H9 (cell line): Measurements from ENCODE around the gene MX2. TPM values are rescaled to one million over a fixed set of nuclear protein-coding genes. Genes with fewer than 3 reads are reported as not detected.

Experiments used
- DNase-seq: peaks from one replicate; pipeline ENCODE4 v3.0.0-alpha.2; 2017
- H2AFZ ChIP-seq: one replicate; pipeline ENCODE4 v1.6.1; 2013; ENCODE audit warnings: mild to moderate bottlenecking, low read length, control low read depth, moderate library complexity
- H2AK5ac ChIP-seq: 2 replicates; pipeline ENCODE4 v1.6.1; 2013; ENCODE audit warnings: low read length, control low read depth, mixed read lengths; ENCODE audit not compliant: insufficient read length
- H2BK120ac ChIP-seq: one replicate; pipeline ENCODE4 v1.6.1; 2013; ENCODE audit warnings: low read depth, mild to moderate bottlenecking, low read length, control low read depth, inconsistent platforms; ENCODE audit not compliant: poor library complexity, severe bottlenecking
- H2BK12ac ChIP-seq: 2 replicates; pipeline ENCODE4 v1.6.1; 2013; ENCODE audit warnings: low read length, control low read depth, mixed read lengths, low read depth; ENCODE audit not compliant: insufficient read length
- H2BK15ac ChIP-seq: 2 replicates; pipeline ENCODE4 v1.6.1; 2013; ENCODE audit warnings: low read depth, low read length, control low read depth
- H2BK20ac ChIP-seq: one replicate; pipeline ENCODE4 v1.6.1; 2013; ENCODE audit warnings: low read depth, mild to moderate bottlenecking, low read length, control low read depth, inconsistent platforms; ENCODE audit not compliant: poor library complexity, severe bottlenecking
- H2BK5ac ChIP-seq: 2 replicates; pipeline ENCODE4 v1.6.1; 2013; ENCODE audit warnings: low read length, control low read depth, mixed read lengths; ENCODE audit not compliant: insufficient read length
- H3K14ac ChIP-seq: 2 replicates; pipeline ENCODE4 v1.6.1; 2013; ENCODE audit warnings: low read length, control low read depth; ENCODE audit not compliant: insufficient read depth
- H3K18ac ChIP-seq: 2 replicates; pipeline ENCODE4 v1.6.1; 2013; ENCODE audit warnings: low read depth, mild to moderate bottlenecking, mixed read lengths, low read length, control low read depth; ENCODE audit not compliant: insufficient read length
- H3K23ac ChIP-seq: 2 replicates; pipeline ENCODE4 v1.6.1; 2013; ENCODE audit warnings: low read length, control low read depth, mixed read lengths, low read depth; ENCODE audit not compliant: insufficient read length
- H3K23me2 ChIP-seq: 2 replicates; pipeline ENCODE4 v1.6.1; 2013; ENCODE audit warnings: low read depth, mild to moderate bottlenecking, mixed read lengths, low read length, control low read depth; ENCODE audit not compliant: insufficient read length, poor library complexity, severe bottlenecking
- H3K27ac ChIP-seq: 2 replicates; pipeline ENCODE4 v1.5.1; 2013; ENCODE audit warnings: low read length, control low read depth, mixed read lengths, low read depth; ENCODE audit not compliant: insufficient read length
- H3K27me3 ChIP-seq: 2 replicates; pipeline ENCODE4 v1.6.1; 2013; ENCODE audit warnings: low read length, control low read depth, inconsistent platforms; ENCODE audit not compliant: insufficient read depth
- H3K4ac ChIP-seq: 2 replicates; pipeline ENCODE4 v1.6.1; 2013; ENCODE audit warnings: low read depth, mild to moderate bottlenecking, control low read depth, inconsistent platforms, low read length, moderate library complexity
- H3K4me1 ChIP-seq: 2 replicates; pipeline ENCODE4 v1.6.1; 2013; ENCODE audit warnings: low read length, control low read depth, inconsistent platforms; ENCODE audit not compliant: insufficient read depth
- H3K4me2 ChIP-seq: 2 replicates; pipeline ENCODE4 v1.6.1; 2013; ENCODE audit warnings: low read length, control low read depth, mixed read lengths; ENCODE audit not compliant: insufficient read length, insufficient read depth
- H3K56ac ChIP-seq: 2 replicates; pipeline ENCODE4 v1.6.1; 2013; ENCODE audit warnings: low read depth, mild to moderate bottlenecking, mixed read lengths, low read length, control low read depth; ENCODE audit not compliant: insufficient read length
- H3K79me1 ChIP-seq: 2 replicates; pipeline ENCODE4 v1.6.1; 2013; ENCODE audit warnings: low read depth, mild to moderate bottlenecking, moderate library complexity, low read length, control low read depth, inconsistent platforms; ENCODE audit not compliant: insufficient read depth, poor library complexity, severe bottlenecking
- H3K79me2 ChIP-seq: 2 replicates; pipeline ENCODE4 v1.6.1; 2013; ENCODE audit warnings: low read length, control low read depth, inconsistent platforms; ENCODE audit not compliant: insufficient read depth
- H3K9ac ChIP-seq: 2 replicates; pipeline ENCODE4 v1.6.1; 2013; ENCODE audit warnings: low read length, control low read depth, mixed read lengths; ENCODE audit not compliant: insufficient read length; ENCODE audit errors: extremely low read depth
- H3K9me3 ChIP-seq: one replicate; pipeline ENCODE4 v1.6.1; 2013; ENCODE audit warnings: low read depth, low read length, inconsistent platforms; ENCODE audit not compliant: control insufficient read depth
- H3T11ph ChIP-seq: one replicate; pipeline ENCODE4 v1.6.1; 2013; ENCODE audit warnings: mild to moderate bottlenecking, low read length, control low read depth, inconsistent platforms
- H4K20me1 ChIP-seq: one replicate; pipeline ENCODE4 v1.6.1; 2013; ENCODE audit not compliant: control insufficient read depth, insufficient read length, insufficient read depth
- H4K5ac ChIP-seq: 2 replicates; pipeline ENCODE4 v1.6.1; 2013; ENCODE audit warnings: low read depth, mild to moderate bottlenecking, mixed read lengths, low read length, control low read depth; ENCODE audit not compliant: insufficient read length
- H4K8ac ChIP-seq: replicated peaks from 2 replicates; pipeline ENCODE4 v1.6.1; 2013; ENCODE audit warnings: low read length, control low read depth, mixed read lengths, low read depth; ENCODE audit not compliant: insufficient read length
- H4K91ac ChIP-seq: 2 replicates; pipeline ENCODE4 v1.6.1; 2013; ENCODE audit warnings: low read depth, mild to moderate bottlenecking, moderate library complexity, mixed read lengths, low read length, control low read depth; ENCODE audit not compliant: insufficient read length
- H3K27ac Mint-ChIP-seq, 3 experiments: 2 replicates in 2 of 3; 3 replicates in 1 of 3; pipeline ENCODE4 v1.8.0; 2020 to 2021; ENCODE audit warnings: mixed read lengths in 3 of 3, mild to moderate bottlenecking in 1 of 3, moderate library complexity in 1 of 3
- H3K27me3 Mint-ChIP-seq: 2 replicates; pipeline ENCODE4 v1.8.0; 2021; ENCODE audit warnings: low read depth, mild to moderate bottlenecking, moderate library complexity, mixed read lengths
- H3K36me3 Mint-ChIP-seq, 3 experiments: 2 replicates in 2 of 3; 3 replicates in 1 of 3; pipeline ENCODE4 v1.8.0; 2020 to 2021; ENCODE audit warnings: low read depth in 3 of 3, mixed read lengths in 3 of 3; ENCODE audit not compliant: insufficient read depth in 1 of 3
- H3K4me1 Mint-ChIP-seq, 2 experiments: 2 replicates each; pipeline ENCODE4 v1.8.0; 2020; ENCODE audit warnings: mixed read lengths in 2 of 2
- H3K4me3 Mint-ChIP-seq, 2 experiments: 2 replicates in 1 of 2; 3 replicates in 1 of 2; pipeline ENCODE4 v1.8.0; 2020 to 2021; ENCODE audit warnings: mild to moderate bottlenecking in 2 of 2, mixed read lengths in 2 of 2, moderate library complexity in 1 of 2
- H3K9me3 Mint-ChIP-seq, 2 experiments: 2 replicates in 1 of 2; 3 replicates in 1 of 2; pipeline ENCODE4 v1.8.0; 2020; ENCODE audit warnings: mild to moderate bottlenecking in 2 of 2, mixed read lengths in 2 of 2, moderate library complexity in 1 of 2
- CTCF ChIP-seq: fragments of 200-600 bp; sonication (generic); conservative IDR thresholded peaks from 3 replicates; pipeline ENCODE4 v1.8.0; 2021; ENCODE audit warnings: antibody characterized with exemption, mild to moderate bottlenecking
- WGBS: extraction: QIAGEN DNeasy Blood & Tissue Kit; methylation state at CpG from one replicate; pipeline ENCODE4 v1.1.7; 2013; ENCODE audit warnings: missing lambda C conversion rate, low lambda C conversion rate, mixed read lengths; ENCODE audit not compliant: insufficient read length; ENCODE audit errors: extremely low coverage; 5-methylcytosine and 5-hydroxymethylcytosine counted together
- total RNA-seq: library from RNA; stranded (reverse); gene quantifications from 2 replicates; pipeline ENCODE4 v1.2.1, GENCODE V29; 2021

MX2 gene
- total RNA-seq, 1 experiment from 2014 or later = 1.8 TPM

GRCh38 chr21:41319273-41319672, 42.6 kb upstream of the MX2 start:
- no peak overlapping the region for H2AK5ac ChIP-seq
- H3K9ac ChIP-seq = no peak overlapping the region
- no CpG with 5 or more reads among the region's 7 CpGs for WGBS
- no peaks in the 10 kb centered on the region; the same call in 1 of the 2 replicates for H3K4me1 ChIP-seq
- Mint-ChIP-seq H3K36me3 (no peaks in the 10 kb centered on the region; a peak in 1 of 7 replicates), H3K4me3 (no peak overlapping the region), H3K9me3 (no peaks in the 10 kb centered on the region), H3K4me1 (peaks cover 16 to 17% of the 10 kb centered on the region in 2 experiments), H3K27me3 (peaks cover 29% of the 10 kb centered on the region), H3K27ac (no peak overlapping the region; a peak in 1 of 7 replicates)
- no peak overlapping the region for H3K18ac ChIP-seq
- H3K4me2 ChIP-seq = no peak overlapping the region
- no peak overlapping the region for H2BK12ac ChIP-seq
- H3K23me2 ChIP-seq = peaks cover 9% of the 10 kb centered on the region
- no peak overlapping the region for H4K5ac ChIP-seq
- H3T11ph ChIP-seq = no peak overlapping the region
- no peak overlapping the region for H3K14ac ChIP-seq
- no peak overlapping the region for H3K56ac ChIP-seq
- TF ChIP-seq CTCF = no peak
- no peak overlapping the region for H3K23ac ChIP-seq
- no peak overlapping the region for H2BK5ac ChIP-seq
- no peak overlapping the region for H2BK15ac ChIP-seq
- H3K27ac ChIP-seq = no peak overlapping the region
- H3K4ac ChIP-seq = no peak overlapping the region
- H4K91ac ChIP-seq = no peak overlapping the region
- DNase-seq = no peak
- H2BK120ac ChIP-seq = no peak overlapping the region
- H4K8ac ChIP-seq = no peak overlapping the region
- no peaks in the 10 kb centered on the region; the same call in 1 of the 2 replicates for H3K27me3 ChIP-seq
- H3K9me3 ChIP-seq = no peaks in the 10 kb centered on the region
- H3K79me2 ChIP-seq = no peaks in the 10 kb centered on the region
- no peak overlapping the region for H2AFZ ChIP-seq
- H2BK20ac ChIP-seq = no peak overlapping the region
- H4K20me1 ChIP-seq = no peaks in the 10 kb centered on the region
- no peaks in the 10 kb centered on the region for H3K79me1 ChIP-seq
